HCT116 (cell line): ENCODE measurements around the gene PRMT7. TPM values are rescaled to one million over a fixed set of nuclear protein-coding genes. Genes with fewer than 3 reads are reported as not detected.

Experiments used
- ATAC-seq: fragments of 200-7000 bp; cut with Tn5 transposase; 2 replicates; pipeline ENCODE4 v1.9.1; 2020; ENCODE audit warnings: mild to moderate bottlenecking, moderate library complexity
- BruUV-seq: library from RNA; stranded (reverse); fragments of 400-500 nt; replicated peaks from 2 replicates; lab custom pipeline; 2021; lab: Mats Ljungman, UMichigan
- CTCF ChIA-PET: fragments of 300-600 bp; sonication (Branson Sonifier 250); formaldehyde crosslinking; loops from one replicate; lab custom pipeline; 2021; ENCODE audit warnings: antibody characterized with exemption; lab: Charles Lee
- POLR2A ChIA-PET: fragments of 300-600, 350-600 bp; sonication (Branson Sonifier 250); formaldehyde crosslinking; loops from one replicate; lab custom pipeline; 2021; ENCODE audit warnings: antibody characterized with exemption; lab: Charles Lee
- RAD21 ChIA-PET, 2 experiments: fragments of 300-600 bp; sonication (Branson Sonifier 250); formaldehyde crosslinking; loops; one replicate each; lab custom pipeline; 2023; ENCODE audit warnings: low total read pairs in 2 of 2; ENCODE audit not compliant: uncharacterized antibody in 2 of 2, unreplicated experiment in 2 of 2, low non-redundant PET in 1 of 2; lab: Charles Lee
- DNase-seq: peaks from one replicate; pipeline ENCODE4 v3.0.0-alpha.2; 2010; ENCODE audit warnings: low read depth, low spot score
- H2AFZ ChIP-seq: fragments of 200-600 bp; shearing (Covaris generic), sonication (generic); 2 replicates; pipeline ENCODE4 v1.6.1; 2017; ENCODE audit warnings: low read depth, mixed run types, mixed read lengths, antibody characterized with exemption, low read length; ENCODE audit not compliant: poor library complexity, severe bottlenecking
- H3K27ac ChIP-seq: 2 replicates; pipeline ENCODE4 v1.5.1; 2012; ENCODE audit warnings: low read depth, low read length
- H3K27me3 ChIP-seq: fragments of 200-600 bp; sonication (generic); 2 replicates; pipeline ENCODE4 v1.6.1; 2016; ENCODE audit warnings: mixed run types, low read length, mixed read lengths; ENCODE audit not compliant: insufficient read depth
- H3K36me3 ChIP-seq, 2 experiments: fragments of 200-500 bp in 1 of 2; fragments of 200-600 bp in 1 of 2; sonication (Bioruptor generic) in 1 of 2; sonication (generic) in 1 of 2; 2 replicates each; pipeline versions ENCODE4 v1.5.1 to v1.6.1; 2014 to 2016; ENCODE audit warnings: low read length in 2 of 2, inconsistent platforms in 1 of 2, mixed read lengths in 1 of 2, mixed run types in 1 of 2; ENCODE audit not compliant: insufficient read depth in 2 of 2, control insufficient read depth in 1 of 2
- H3K4me1 ChIP-seq, 2 experiments: fragments of 200-600 bp in 1 of 2; sonication (generic) in 1 of 2; 2 replicates each; pipeline versions ENCODE4 v1.5.1 to v1.6.1; 2012 to 2017; ENCODE audit warnings: low read length in 2 of 2, inconsistent platforms in 1 of 2, mild to moderate bottlenecking in 1 of 2, mixed read lengths in 1 of 2, mixed run types in 1 of 2, moderate library complexity in 1 of 2; ENCODE audit not compliant: insufficient read depth in 2 of 2, control insufficient read depth in 1 of 2
- H3K4me2 ChIP-seq: fragments of 200-600 bp; sonication (generic); 2 replicates; pipeline ENCODE4 v1.6.1; 2017; ENCODE audit warnings: mixed run types, low read length, mixed read lengths
- H3K4me3 ChIP-seq, 2 experiments: fragments of 200-600 bp in 1 of 2; sonication (generic) in 1 of 2; replicated peaks in 1 of 2; 2 replicates each; pipeline ENCODE4 v1.5.1; 2011 to 2016; ENCODE audit warnings: low read length in 2 of 2, control low read depth in 1 of 2, low read depth in 1 of 2, mild to moderate bottlenecking in 1 of 2, mixed read lengths in 1 of 2, mixed run types in 1 of 2
- H3K79me2 ChIP-seq: fragments of 200-600 bp; sonication (generic); 2 replicates; pipeline ENCODE4 v1.6.1; 2017; ENCODE audit warnings: mild to moderate bottlenecking, mixed run types, low read length, moderate library complexity, mixed read lengths; ENCODE audit not compliant: insufficient read depth
- H3K9ac ChIP-seq: fragments of 200-600 bp; sonication (generic); 2 replicates; pipeline ENCODE4 v1.6.1; 2016; ENCODE audit warnings: low read length, mixed read lengths
- H3K9me2 ChIP-seq: fragments of 200-600 bp; sonication (generic), shearing (Covaris generic); 2 replicates; pipeline ENCODE4 v1.6.1; 2017; ENCODE audit warnings: mixed run types, mild to moderate bottlenecking, moderate library complexity; ENCODE audit not compliant: insufficient read depth
- H3K9me3 ChIP-seq, 2 experiments: fragments of 200-500 bp in 1 of 2; fragments of 200-600 bp in 1 of 2; sonication (Bioruptor generic) in 1 of 2; sonication (generic) in 1 of 2; 2 replicates each; pipeline ENCODE4 v1.6.1; 2014 to 2017; ENCODE audit warnings: low read length in 2 of 2, mixed read lengths in 2 of 2, inconsistent platforms in 1 of 2, low read depth in 1 of 2, mild to moderate bottlenecking in 1 of 2, mixed run types in 1 of 2, moderate library complexity in 1 of 2; ENCODE audit not compliant: control insufficient read depth in 1 of 2, insufficient read depth in 1 of 2
- H4K20me1 ChIP-seq: fragments of 200-600 bp; sonication (generic), shearing (Covaris generic); 2 replicates; pipeline ENCODE4 v1.6.1; 2017; ENCODE audit warnings: mixed run types, mild to moderate bottlenecking, moderate library complexity; ENCODE audit not compliant: insufficient read depth
- CBX3 ChIP-seq: IDR thresholded peaks from 2 replicates; pipeline ENCODE4 v1.6.1; 2012; ENCODE audit warnings: low read depth
- CEBPB ChIP-seq: IDR thresholded peaks from 2 replicates; pipeline ENCODE4 v1.6.1; 2012; ENCODE audit warnings: low read depth
- EGR1 ChIP-seq: IDR thresholded peaks from 2 replicates; pipeline ENCODE4 v1.6.1; 2012; ENCODE audit warnings: low read depth
- EZH2phosphoT487 ChIP-seq: fragments of 200-600 bp; IDR thresholded peaks from 2 replicates; pipeline ENCODE4 v1.6.1; 2018; ENCODE audit warnings: antibody characterized with exemption, borderline replicate concordance
- POLR2A ChIP-seq: IDR thresholded peaks from 2 replicates; pipeline ENCODE4 v1.7.0; 2011; ENCODE audit warnings: borderline replicate concordance; ENCODE audit not compliant: insufficient read depth, insufficient read length; ENCODE audit errors: extremely low read depth
- POLR2AphosphoS5 ChIP-seq: IDR thresholded peaks from 2 replicates; pipeline ENCODE4 v1.6.1; 2011; ENCODE audit warnings: mild to moderate bottlenecking, low read depth, low read length, moderate library complexity
- TCF7L2 ChIP-seq: IDR thresholded peaks from 2 replicates; pipeline ENCODE4 v1.7.0; 2011; ENCODE audit warnings: borderline replicate concordance, inconsistent platforms; ENCODE audit not compliant: insufficient read depth, insufficient read length; ENCODE audit errors: extremely low read depth
- intact Hi-C: fragments of 100-400 bp; cut with micrococcal nuclease; formaldehyde crosslinking; loops from 2 replicates; pipeline ENCODE4 v1.10.0; 2022
- total RNA-seq: library from RNA; stranded (reverse); gene quantifications from one replicate; pipeline ENCODE4 v1.2.1, GENCODE V29; 2021; ENCODE audit not compliant: unreplicated experiment
- TF ChIP-seq, protein P1 (sequence below): IDR thresholded peaks from 2 replicates; pipeline ENCODE4 v1.6.1; 2012; ENCODE audit warnings: low read depth

Gene PRMT7
- total RNA-seq, 1 experiment from 2014 or later: 34.4 TPM

GRCh38 chr16:68282064-68282452, 28.8 kb upstream of the PRMT7 start:
- Histone ChIP-seq H4K20me1 (no peaks in the 10 kb centered on the region), H3K36me3 (peaks cover 0 to 25% of the 10 kb centered on the region in 2 experiments; a peak in 2 of 4 replicates), H3K9me2 (no peaks in the 10 kb centered on the region), H3K9me3 (no peaks in the 10 kb centered on the region), H3K4me2 (no peak overlapping the region), H2AFZ (no peak overlapping the region), H3K4me1 (no peaks in the 10 kb centered on the region), H3K27ac (no peak overlapping the region), H3K79me2 (peaks cover 66% of the 10 kb centered on the region), H3K4me3 (no peak overlapping the region), H3K27me3 (no peaks in the 10 kb centered on the region), H3K9ac (no peak overlapping the region)
- BruUV-seq: no TSS peak
- DNase-seq (no peak), ATAC-seq (no peak)
- intact Hi-C loops: no loop called here
- CTCF ChIA-PET: no interaction called here
- POLR2A ChIA-PET: no interaction called here
- RAD21 ChIA-PET: no interaction called here
- TF ChIP-seq EZH2phosphoT487: no peak
- no peak for TF ChIP-seq CEBPB
- TF ChIP-seq EGR1: no peak
- TF ChIP-seq CBX3: no peak
- TF ChIP-seq, protein P1, sequence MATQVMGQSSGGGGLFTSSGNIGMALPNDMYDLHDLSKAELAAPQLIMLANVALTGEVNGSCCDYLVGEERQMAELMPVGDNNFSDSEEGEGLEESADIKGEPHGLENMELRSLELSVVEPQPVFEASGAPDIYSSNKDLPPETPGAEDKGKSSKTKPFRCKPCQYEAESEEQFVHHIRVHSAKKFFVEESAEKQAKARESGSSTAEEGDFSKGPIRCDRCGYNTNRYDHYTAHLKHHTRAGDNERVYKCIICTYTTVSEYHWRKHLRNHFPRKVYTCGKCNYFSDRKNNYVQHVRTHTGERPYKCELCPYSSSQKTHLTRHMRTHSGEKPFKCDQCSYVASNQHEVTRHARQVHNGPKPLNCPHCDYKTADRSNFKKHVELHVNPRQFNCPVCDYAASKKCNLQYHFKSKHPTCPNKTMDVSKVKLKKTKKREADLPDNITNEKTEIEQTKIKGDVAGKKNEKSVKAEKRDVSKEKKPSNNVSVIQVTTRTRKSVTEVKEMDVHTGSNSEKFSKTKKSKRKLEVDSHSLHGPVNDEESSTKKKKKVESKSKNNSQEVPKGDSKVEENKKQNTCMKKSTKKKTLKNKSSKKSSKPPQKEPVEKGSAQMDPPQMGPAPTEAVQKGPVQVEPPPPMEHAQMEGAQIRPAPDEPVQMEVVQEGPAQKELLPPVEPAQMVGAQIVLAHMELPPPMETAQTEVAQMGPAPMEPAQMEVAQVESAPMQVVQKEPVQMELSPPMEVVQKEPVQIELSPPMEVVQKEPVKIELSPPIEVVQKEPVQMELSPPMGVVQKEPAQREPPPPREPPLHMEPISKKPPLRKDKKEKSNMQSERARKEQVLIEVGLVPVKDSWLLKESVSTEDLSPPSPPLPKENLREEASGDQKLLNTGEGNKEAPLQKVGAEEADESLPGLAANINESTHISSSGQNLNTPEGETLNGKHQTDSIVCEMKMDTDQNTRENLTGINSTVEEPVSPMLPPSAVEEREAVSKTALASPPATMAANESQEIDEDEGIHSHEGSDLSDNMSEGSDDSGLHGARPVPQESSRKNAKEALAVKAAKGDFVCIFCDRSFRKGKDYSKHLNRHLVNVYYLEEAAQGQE: no peak
- TF ChIP-seq POLR2A: no peak
- no peak for TF ChIP-seq TCF7L2
- no peak for TF ChIP-seq POLR2AphosphoS5
